Sigmoid colon (tissue), 7 donors: Measurements from ENCODE around the gene KRT85. TPM values are rescaled to one million over a fixed set of nuclear protein-coding genes. Genes with fewer than 3 reads are reported as not detected.

Experiments used
- DNase-seq: peaks from one replicate; pipeline ENCODE4 v3.0.0-alpha.2; 2019
- H3K27ac ChIP-seq, 4 donors: fragments of 200-600 bp; sonication (generic); one replicate each; pipeline ENCODE4 v1.5.1; 2016 to 2019; ENCODE audit warnings: mild to moderate bottlenecking in 1 of 4
- H3K27me3 ChIP-seq, 3 donors: fragments of 200-600 bp; sonication (generic); one replicate each; pipeline ENCODE4 v1.5.1; 2019; ENCODE audit warnings: mild to moderate bottlenecking in 1 of 3
- H3K36me3 ChIP-seq, 4 donors: fragments of 200-600 bp; sonication (generic); one replicate each; pipeline ENCODE4 v1.5.1; 2016 to 2019
- H3K4me1 ChIP-seq, 4 donors: fragments of 200-600 bp; sonication (generic); one replicate each; pipeline ENCODE4 v1.5.1; 2017 to 2019
- H3K4me3 ChIP-seq, 4 donors: fragments of 200-600 bp; sonication (generic); one replicate each; pipeline ENCODE4 v1.5.1; 2017 to 2019; ENCODE audit warnings: mild to moderate bottlenecking in 2 of 4, moderate library complexity in 1 of 4
- H3K9me3 ChIP-seq, 4 donors: fragments of 200-600 bp in 3 of 4; sonication (generic) in 3 of 4; one replicate each; pipeline versions ENCODE4 v1.5.1 to v1.6.1; 2013 to 2019
- CTCF ChIP-seq, 4 experiments: fragments of 450-650 bp in 3 of 4; fragments of 200-600 bp in 1 of 4; IDR thresholded peaks; one replicate each; pipeline ENCODE4 v1.5.1; 2016 to 2019; ENCODE audit warnings: antibody characterized with exemption in 4 of 4, mild to moderate bottlenecking in 3 of 4, moderate library complexity in 2 of 4
- EP300 ChIP-seq, 4 donors: sonication (generic); formaldehyde crosslinking; IDR thresholded peaks; one replicate each; pipeline ENCODE4 v1.6.1; 2017; ENCODE audit warnings: antibody characterized with exemption in 4 of 4
- POLR2A ChIP-seq, 2 donors: fragments of 450-650 bp; IDR thresholded peaks; one replicate each; pipeline ENCODE4 v1.6.1; 2016; ENCODE audit warnings: antibody characterized with exemption in 2 of 2, mild to moderate bottlenecking in 2 of 2, moderate library complexity in 2 of 2
- POLR2AphosphoS5 ChIP-seq, 4 donors: sonication (generic); formaldehyde crosslinking; IDR thresholded peaks; one replicate each; pipeline ENCODE4 v1.6.1; 2017; ENCODE audit warnings: antibody characterized with exemption in 4 of 4
- WGBS, 2 donors: extraction: QIAGEN DNeasy Blood & Tissue Kit; methylation state at CpG; one replicate each; pipeline ENCODE4 v1.1.7; 2013; 5-methylcytosine and 5-hydroxymethylcytosine counted together
- intact Hi-C: fragments of 100-400 bp; cut with DNase I; formaldehyde crosslinking; loops from one replicate; pipeline ENCODE4 v1.15.1; 2023
- polyA plus RNA-seq, 3 donors: library from polyadenylated mRNA; stranded (reverse); fragments of 200-250 nt; gene quantifications; one replicate each; pipeline ENCODE4 v1.2.3, GENCODE V29; 2013
- total RNA-seq, 4 donors: library from RNA; depleted of rRNA; stranded (reverse); fragments of >200 nt; gene quantifications; one replicate each; pipeline ENCODE4 v1.1.0, GENCODE V29; 2016
- donor health status: healthy with polysubstance abuse.
- donor health status: Bipolar disorder and iron deficiency.
- donor health status: healthy.

Gene KRT85
- total and polyA plus RNA-seq, 7 donors = not detected

GRCh38 chr12:52395761-52396434 lies 28.6 kb upstream of the KRT85 start:
- H3K4me3 ChIP-seq = no peak overlapping the region
- H3K36me3 ChIP-seq = no peaks in the 10 kb centered on the region
- peaks cover 3 to 11% (median 10%) of the 10 kb centered on the region in 4 donors for H3K4me1 ChIP-seq
- TF ChIP-seq POLR2AphosphoS5 (IDR thresholded peaks at IDR 0.05) (no peak), POLR2A (IDR thresholded peaks at IDR 0.05) (no peak), CTCF (IDR thresholded peaks at IDR 0.05) (no peak), EP300 (IDR thresholded peaks at IDR 0.05) (no peak)
- intact Hi-C loops = no loop called here
- no peaks in the 10 kb centered on the region for H3K9me3 ChIP-seq
- H3K27ac ChIP-seq = no peak overlapping the region
- no peaks in the 10 kb centered on the region for H3K27me3 ChIP-seq
- DNase-seq = peak; percentile 79
- 70 to 73% methylated on average over 20 of the region's 20 CpGs for WGBS, 2 donors

GRCh38 chr12:52394836-52395405 lies 27.6 kb upstream of the KRT85 start:
- intact Hi-C loops = no loop called here
- Histone ChIP-seq H3K27me3 (no peaks in the 10 kb centered on the region), H3K9me3 (no peaks in the 10 kb centered on the region), H3K4me1 (peaks cover 3 to 12% (median 10%) of the 10 kb centered on the region in 4 donors), H3K36me3 (no peaks in the 10 kb centered on the region), H3K27ac (no peak overlapping the region), H3K4me3 (no peak overlapping the region)
- DNase-seq = peak; percentile 48
- TF ChIP-seq CTCF (IDR thresholded peaks at IDR 0.05) (no peak), POLR2AphosphoS5 (IDR thresholded peaks at IDR 0.05) (no peak), POLR2A (IDR thresholded peaks at IDR 0.05) (no peak), EP300 (IDR thresholded peaks at IDR 0.05) (no peak)
- WGBS, 2 donors = 87 to 89% methylated on average over 13 of the region's 13 CpGs

GRCh38 chr12:52392465-52393007 lies 25.3 kb upstream of the KRT85 start:
- DNase-seq = peak; percentile 29
- H3K27ac ChIP-seq = no peak overlapping the region
- 87 to 88% methylated on average over 7 of the region's 7 CpGs for WGBS, 2 donors
- peaks cover 3 to 16% (median 10%) of the 10 kb centered on the region in 4 donors for H3K4me1 ChIP-seq
- intact Hi-C loops = no loop called here
- H3K27me3 ChIP-seq = no peaks in the 10 kb centered on the region
- no peaks in the 10 kb centered on the region for H3K9me3 ChIP-seq
- H3K4me3 ChIP-seq = no peak overlapping the region
- H3K36me3 ChIP-seq = no peaks in the 10 kb centered on the region
- TF ChIP-seq POLR2A (IDR thresholded peaks at IDR 0.05) (no peak), POLR2AphosphoS5 (IDR thresholded peaks at IDR 0.05) (no peak), CTCF (IDR thresholded peaks at IDR 0.05) (no peak), EP300 (IDR thresholded peaks at IDR 0.05) (no peak)

- peak; percentile 89 for DNase-seq
- intact Hi-C loops = no loop called here
- no peaks in the 10 kb centered on the region for H3K27me3 ChIP-seq
- no peak overlapping the region for H3K4me3 ChIP-seq
- WGBS, 2 donors = 14 to 46% methylated on average over 4 of the region's 4 CpGs
- H3K36me3 ChIP-seq = no peaks in the 10 kb centered on the region
- TF ChIP-seq POLR2AphosphoS5 (IDR thresholded peaks at IDR 0.05) (peak in 3 of 4 donors; percentile 28 to 48 (median 28)), POLR2A (IDR thresholded peaks at IDR 0.05) (no peak)
- H3K9me3 ChIP-seq = no peaks in the 10 kb centered on the region
- peaks cover 3 to 16% (median 10%) of the 10 kb centered on the region in 4 donors for H3K4me1 ChIP-seq
- peak overlapping the region in 2 of 4 donors; percentile 35 to 62 for H3K27ac ChIP-seq
These were observed 24.3 kb upstream of the KRT85 start for GRCh38 chr12:52391618-52392002.
